GM12878 (cell line): ENCODE measurements around the gene FABP1. TPM values are rescaled to one million over a fixed set of nuclear protein-coding genes. Genes with fewer than 3 reads are reported as not detected.

Experiments used
- ATAC-seq: fragments of 200-7000 bp; cut with Tn5 transposase; 3 replicates; pipeline ENCODE4 v1.9.1; 2020; ENCODE audit warnings: mild to moderate bottlenecking, moderate library complexity
- BruUV-seq: library from RNA; stranded (reverse); fragments of 400-500 nt; replicated peaks from 2 replicates; lab custom pipeline; 2021; lab: Mats Ljungman, UMichigan
- CTCF ChIA-PET: fragments of 300-600 bp; sonication (Branson Sonifier 250); formaldehyde crosslinking; extraction: SDS; loops from one replicate; lab custom pipeline; 2021; ENCODE audit warnings: inconsistent platforms; lab: Yijun Ruan, JAX
- POLR2A ChIA-PET: fragments of 350-600 bp; formaldehyde crosslinking; extraction: SDS; loops from one replicate; lab custom pipeline; 2021; ENCODE audit warnings: inconsistent platforms; lab: Charles Lee
- RAD21 ChIA-PET: fragments of 300-600 bp; sonication (Branson Sonifier 250); formaldehyde crosslinking; loops from one replicate; lab custom pipeline; 2023; ENCODE audit warnings: antibody characterized with exemption; ENCODE audit not compliant: unreplicated experiment; lab: Charles Lee
- SMC1A ChIA-PET: fragments of 300-600 bp; sonication (Branson Sonifier 250); formaldehyde crosslinking; loops from one replicate; lab custom pipeline; 2023; ENCODE audit not compliant: unreplicated experiment, uncharacterized antibody; lab: Charles Lee
- DNase-seq: peaks from one replicate; pipeline ENCODE4 v3.0.0-alpha.2; 2011; ENCODE audit warnings: low read depth, low spot score
- FAIRE-seq: peaks from 3 replicates; lab custom pipeline; 2011; peaks lifted over from hg19 to GRCh38; lab: Jason Lieb, UNC
- H2AFZ ChIP-seq: 2 replicates; pipeline ENCODE4 v1.6.0; 2011; ENCODE audit warnings: low read depth, low read length, control low read depth; ENCODE audit not compliant: control insufficient read depth
- H3K27ac ChIP-seq: 2 replicates; pipeline ENCODE4 v1.5.1; 2011; ENCODE audit warnings: control low read depth; ENCODE audit not compliant: control insufficient read depth, insufficient read depth
- H3K27me3 ChIP-seq, 2 experiments: replicated peaks in 1 of 2; 2 replicates each; pipeline versions ENCODE4 v1.6.0 to v1.6.1; 2011; ENCODE audit warnings: low read length in 1 of 2; ENCODE audit not compliant: control insufficient read depth in 2 of 2, insufficient read depth in 2 of 2
- H3K36me3 ChIP-seq, 2 experiments: 2 replicates each; pipeline ENCODE4 v1.5.1; 2011; ENCODE audit warnings: low read length in 1 of 2; ENCODE audit not compliant: control insufficient read depth in 2 of 2, insufficient read depth in 2 of 2
- H3K4me1 ChIP-seq: 2 replicates; pipeline ENCODE4 v1.6.1; 2011; ENCODE audit warnings: mild to moderate bottlenecking, low read length, moderate library complexity, mixed read lengths; ENCODE audit not compliant: control insufficient read depth, insufficient read depth
- H3K4me2 ChIP-seq: 2 replicates; pipeline ENCODE4 v1.6.0; 2011; ENCODE audit warnings: control low read depth; ENCODE audit not compliant: control insufficient read depth, insufficient read depth
- H3K4me3 ChIP-seq: fragments of 200-600 bp; sonication (generic); 2 replicates; pipeline ENCODE4 v1.5.1; 2016
- H3K79me2 ChIP-seq: 2 replicates; pipeline ENCODE4 v1.6.0; 2011; ENCODE audit warnings: low read length; ENCODE audit not compliant: control insufficient read depth, insufficient read depth
- H3K9ac ChIP-seq: 2 replicates; pipeline ENCODE4 v1.8.0; 2011; ENCODE audit warnings: low read length, control low read depth, mixed read lengths; ENCODE audit not compliant: control insufficient read depth, insufficient read depth
- H3K9me3 ChIP-seq: replicated peaks from 3 replicates; pipeline ENCODE4 v1.5.1; 2011; ENCODE audit warnings: mild to moderate bottlenecking, low read length; ENCODE audit not compliant: control insufficient read depth, insufficient read depth
- H4K20me1 ChIP-seq: 2 replicates; pipeline ENCODE4 v1.6.0; 2011; ENCODE audit not compliant: control insufficient read depth, insufficient read depth
- BRCA1 ChIP-seq: IDR thresholded peaks from 2 replicates; pipeline ENCODE4 v1.6.1; 2011; ENCODE audit warnings: low read depth, low read length, improper control_type of control experiment
- CREB1 ChIP-seq: IDR thresholded peaks from 2 replicates; pipeline ENCODE4 v1.6.1; 2012; ENCODE audit warnings: low read depth, mild to moderate bottlenecking, inconsistent platforms
- FOXK2 ChIP-seq: fragments of 450-650 bp; IDR thresholded peaks from 2 replicates; pipeline ENCODE4 v1.6.1; 2017; ENCODE audit warnings: mild to moderate bottlenecking, moderate library complexity
- HDGF ChIP-seq: fragments of 450-650 bp; IDR thresholded peaks from 2 replicates; pipeline ENCODE4 v1.6.1; 2016; ENCODE audit warnings: antibody characterized with exemption
- MEF2A ChIP-seq: IDR thresholded peaks from 2 replicates; pipeline ENCODE4 v1.6.1; 2011; ENCODE audit warnings: low read depth, mild to moderate bottlenecking, low read length, moderate library complexity; ENCODE audit not compliant: insufficient read depth
- MYC ChIP-seq: IDR thresholded peaks from 2 replicates; pipeline ENCODE4 v1.6.1; 2011; ENCODE audit warnings: mild to moderate bottlenecking, low read length, moderate library complexity, inconsistent platforms; ENCODE audit not compliant: insufficient read depth, insufficient replicate concordance, insufficient read length, severe bottlenecking
- NBN ChIP-seq: fragments of 450-650 bp; IDR thresholded peaks from 2 replicates; pipeline ENCODE4 v1.6.1; 2016
- POU2F2 ChIP-seq: IDR thresholded peaks from 3 replicates; pipeline ENCODE4 v1.6.1; 2011; ENCODE audit warnings: low read depth, mild to moderate bottlenecking, low read length, borderline replicate concordance
- SMC3 ChIP-seq: IDR thresholded peaks from 2 replicates; pipeline ENCODE4 v1.6.1; 2011; ENCODE audit warnings: low read length, improper control_type of control experiment, borderline replicate concordance
- ZBED1 ChIP-seq: IDR thresholded peaks from 2 replicates; pipeline ENCODE4 v1.6.1; 2016; ENCODE audit warnings: borderline replicate concordance
- WGBS: methylation state at CpG from one replicate; pipeline ENCODE4 v1.1.6; 2016; ENCODE audit warnings: low lambda C conversion rate; ENCODE audit not compliant: insufficient replicate concordance, insufficient coverage; ENCODE audit errors: missing lambda C conversion rate; 5-methylcytosine and 5-hydroxymethylcytosine counted together
- in situ Hi-C: fragments of 300-500 bp; cut with MboI; formaldehyde crosslinking; loops from 9 replicates; pipeline ENCODE4 v1.14.3; 2018; ENCODE audit warnings: mixed read lengths
- intact Hi-C: fragments of 100-400 bp; cut with micrococcal nuclease; formaldehyde crosslinking; loops from one replicate; pipeline ENCODE4 v1.14.2; 2022; ENCODE audit not compliant: unreplicated experiment
- polyA plus RNA-seq, 11 experiments: library from polyadenylated mRNA; depleted of rRNA in 4 of 11; unstranded in 6 of 11; stranded (reverse) in 5 of 11; fragments of >200 nt; fragmentation: Nextera tagmentation in 4 of 11; fragmentation: Illumina TruSeq in 1 of 11; extraction: Ambion mirVana in 4 of 11; extraction: Trizol in 1 of 11; gene quantifications; 1 replicate in 1 of 11; 2 replicates in 10 of 11; pipeline versions ENCODE4 v1.2.1 to v1.2.3, GENCODE V29; 2011 to 2016; ENCODE audit warnings: inconsistent platforms in 2 of 11, missing spikeins in 2 of 11, low read depth in 1 of 11
- total RNA-seq, 4 experiments: library from RNA; depleted of rRNA in 3 of 4; stranded (reverse); fragments of >200 nt in 3 of 4; fragmentation: Illumina TruSeq in 1 of 4; extraction: Trizol in 1 of 4; gene quantifications; 2 replicates each; pipeline versions ENCODE4 v1.2.1 to v1.2.3, GENCODE V29; 2013 to 2021
- TF ChIP-seq, protein P1 (sequence below): IDR thresholded peaks from 2 replicates; pipeline ENCODE4 v1.6.1; 2011; ENCODE audit warnings: low read depth, low read length, improper control_type of control experiment, borderline replicate concordance
- TF ChIP-seq, protein P2 (sequence below): fragments of 150-350 bp; IDR thresholded peaks from 2 replicates; pipeline ENCODE4 v1.6.1; 2014; ENCODE audit warnings: mild to moderate bottlenecking, low read depth, low read length

FABP1 gene
- total and polyA plus RNA-seq, 10 of the 15 experiments (the other 5 are each of a cell fraction or from before 2014, with no cell fraction given) = not detected

GRCh38 chr2:88123975-88124917, 3.6 kb downstream of the FABP1 start:
- RAD21 ChIA-PET = no interaction called here
- no peak for TF ChIP-seq POU2F2
- TF ChIP-seq MYC = no peak
- no peak for TF ChIP-seq SMC3
- no peak for TF ChIP-seq BRCA1
- TF ChIP-seq ZBED1 = no peak
- no peak for TF ChIP-seq HDGF
- no peak for TF ChIP-seq CREB1
- TF ChIP-seq NBN = no peak
- TF ChIP-seq FOXK2 = no peak
- TF ChIP-seq MEF2A = no peak
- TF ChIP-seq, protein P1, sequence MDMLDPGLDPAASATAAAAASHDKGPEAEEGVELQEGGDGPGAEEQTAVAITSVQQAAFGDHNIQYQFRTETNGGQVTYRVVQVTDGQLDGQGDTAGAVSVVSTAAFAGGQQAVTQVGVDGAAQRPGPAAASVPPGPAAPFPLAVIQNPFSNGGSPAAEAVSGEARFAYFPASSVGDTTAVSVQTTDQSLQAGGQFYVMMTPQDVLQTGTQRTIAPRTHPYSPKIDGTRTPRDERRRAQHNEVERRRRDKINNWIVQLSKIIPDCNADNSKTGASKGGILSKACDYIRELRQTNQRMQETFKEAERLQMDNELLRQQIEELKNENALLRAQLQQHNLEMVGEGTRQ = no peak
- TF ChIP-seq, protein P2, sequence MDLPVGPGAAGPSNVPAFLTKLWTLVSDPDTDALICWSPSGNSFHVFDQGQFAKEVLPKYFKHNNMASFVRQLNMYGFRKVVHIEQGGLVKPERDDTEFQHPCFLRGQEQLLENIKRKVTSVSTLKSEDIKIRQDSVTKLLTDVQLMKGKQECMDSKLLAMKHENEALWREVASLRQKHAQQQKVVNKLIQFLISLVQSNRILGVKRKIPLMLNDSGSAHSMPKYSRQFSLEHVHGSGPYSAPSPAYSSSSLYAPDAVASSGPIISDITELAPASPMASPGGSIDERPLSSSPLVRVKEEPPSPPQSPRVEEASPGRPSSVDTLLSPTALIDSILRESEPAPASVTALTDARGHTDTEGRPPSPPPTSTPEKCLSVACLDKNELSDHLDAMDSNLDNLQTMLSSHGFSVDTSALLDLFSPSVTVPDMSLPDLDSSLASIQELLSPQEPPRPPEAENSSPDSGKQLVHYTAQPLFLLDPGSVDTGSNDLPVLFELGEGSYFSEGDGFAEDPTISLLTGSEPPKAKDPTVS = no peak
- TF ChIP-seq, all 136 proteins: peak for 0
- in situ Hi-C loops = no loop called here

More at GRCh38 chr2:88123975-88124917, 3.6 kb downstream of the FABP1 start:
- SMC1A ChIA-PET = no interaction called here
- FAIRE-seq (no peak), DNase-seq (no peak), ATAC-seq (no peak)
- intact Hi-C loops = no loop called here
- no peaks in the 10 kb centered on the region for H3K36me3 ChIP-seq
- no peak overlapping the region for H2AFZ ChIP-seq
- BruUV-seq = no TSS peak
- no peaks in the 10 kb centered on the region for H4K20me1 ChIP-seq
- no peaks in the 10 kb centered on the region for H3K79me2 ChIP-seq
- POLR2A ChIA-PET = no interaction called here
- H3K27ac ChIP-seq = no peak overlapping the region
- H3K4me2 ChIP-seq = no peak overlapping the region
- H3K4me3 ChIP-seq = no peak overlapping the region
- H3K9ac ChIP-seq = no peak overlapping the region
- H3K9me3 ChIP-seq = no peaks in the 10 kb centered on the region
- H3K4me1 ChIP-seq = no peaks in the 10 kb centered on the region
- 29% methylated on average over 9 of the region's 9 CpGs for WGBS
- CTCF ChIA-PET = no interaction called here
- H3K27me3 ChIP-seq = no peaks in the 10 kb centered on the region; a peak in 1 of 4 replicates
